GM08714 (cell line): ENCODE results near the gene EGLN2.
"Not testable (repeated sequence)": the region's sequence is repeated elsewhere in the genome, so short reads cannot be mapped to it uniquely, and the experiment has no call there.

ENCODE experiments used
- H3K4me3 ChIP-seq: fragments of 200-500 bp; sonication (Bioruptor generic); 2 replicates; pipeline ENCODE4 v1.5.1; 2014; ENCODE audit warnings: mild to moderate bottlenecking, low read length, inconsistent platforms
- ZNF274 ChIP-seq: IDR thresholded peaks from 2 replicates; pipeline ENCODE4 v1.6.1; 2012; ENCODE audit warnings: mild to moderate bottlenecking, low read depth, low read length

Gene EGLN2

GRCh38 chr19:40763963-40764362 is 35.0 kb upstream of the EGLN2 start:
- no peak overlapping the region for H3K4me3 ChIP-seq
- TF ChIP-seq ZNF274, result no peak

- H3K4me3 ChIP-seq, result not testable (repeated sequence)
These were observed 32.6 kb upstream of the EGLN2 start for GRCh38 chr19:40766385-40766784.

- no peak for TF ChIP-seq ZNF274
- no peak overlapping the region for H3K4me3 ChIP-seq
These were observed 30.1 kb upstream of the EGLN2 start for GRCh38 chr19:40768869-40769268.

- not testable (repeated sequence) for H3K4me3 ChIP-seq
These were observed 27.7 kb upstream of the EGLN2 start for GRCh38 chr19:40771101-40771862.

GRCh38 chr19:40774916-40775631 is 23.9 kb upstream of the EGLN2 start, which contains the start of gene MIA:
MIA (plus strand) TSS chr19:40775521; CDS start chr19:40775543, 22 bp downstream.
- H3K4me3 ChIP-seq, result no peak within 1 kb of the TSS
- TF ChIP-seq ZNF274, result no peak

GRCh38 chr19:40775632-40776022 is 23.4 kb upstream of the EGLN2 start:
- no peak for TF ChIP-seq ZNF274
- H3K4me3 ChIP-seq, result no peak overlapping the region

- H3K4me3 ChIP-seq, result no peak overlapping the region
- TF ChIP-seq ZNF274, result no peak
These were observed 22.6 kb upstream of the EGLN2 start for GRCh38 chr19:40776364-40776763.

GRCh38 chr19:40776932-40777644 is 21.9 kb upstream of the EGLN2 start:
- TF ChIP-seq ZNF274, result no peak
- peak overlapping the region; percentile 72 for H3K4me3 ChIP-seq

GRCh38 chr19:40777645-40777936 is 21.4 kb upstream of the EGLN2 start:
- no peak for TF ChIP-seq ZNF274
- H3K4me3 ChIP-seq, result peak overlapping the region; percentile 72

GRCh38 chr19:40777937-40778705 is 20.9 kb upstream of the EGLN2 start, which contains the start of gene RAB4B:
RAB4B (plus strand) TSS chr19:40778247; CDS start chr19:40778376, 129 bp downstream.
- no peak for TF ChIP-seq ZNF274
- H3K4me3 ChIP-seq, result peak within 1 kb of the TSS; percentile 84

GRCh38 chr19:40778706-40779284 is 20.2 kb upstream of the EGLN2 start:
- no peak for TF ChIP-seq ZNF274

GRCh38 chr19:40780582-40780981 is 18.4 kb upstream of the EGLN2 start:
- TF ChIP-seq ZNF274, result no peak
- no peak overlapping the region for H3K4me3 ChIP-seq

More at GRCh38 chr19:40778706-40779284, 20.2 kb upstream of the EGLN2 start:
- peak overlapping the region; percentile 84 for H3K4me3 ChIP-seq

GRCh38 chr19:40781140-40781539 is 17.9 kb upstream of the EGLN2 start:
- TF ChIP-seq ZNF274, result no peak
- no peak overlapping the region for H3K4me3 ChIP-seq

GRCh38 chr19:40783711-40784110 is 15.3 kb upstream of the EGLN2 start:
- H3K4me3 ChIP-seq, result no peak overlapping the region
- no peak for TF ChIP-seq ZNF274

GRCh38 chr19:40784146-40784545 is 14.8 kb upstream of the EGLN2 start:
- H3K4me3 ChIP-seq, result not testable (repeated sequence)
